ENCODE results near the gene CREG1. TPM values are rescaled to one million over a fixed set of nuclear protein-coding genes. Genes with fewer than 3 reads are reported as not detected.

CREG1 gene
- total RNA-seq, 8 experiments from 2014 or later: 22.1 to 377 (median 44.7) TPM

DNA sequence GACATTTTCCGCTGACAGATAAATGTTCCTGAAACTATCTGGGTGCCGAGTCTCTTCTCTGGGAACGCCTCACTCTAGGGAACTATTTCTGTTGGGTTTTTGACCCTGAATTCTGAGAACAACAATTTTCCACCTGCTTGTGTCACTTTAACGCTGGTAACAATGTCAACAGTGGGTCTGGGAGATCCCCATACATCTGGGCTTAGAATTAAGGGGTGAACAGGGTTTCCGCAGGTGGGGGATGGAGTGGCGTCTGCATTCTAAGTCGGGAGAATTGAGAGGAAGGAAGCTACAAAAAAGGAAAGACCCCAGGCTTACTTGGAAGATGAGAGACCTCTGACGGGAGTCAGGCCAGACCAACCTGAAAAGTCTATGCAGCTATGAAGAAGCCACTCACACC lies 44.0 kb downstream of the CREG1 start:
- in situ Hi-C loops (cut with MboI; ENCODE audit: low pct_unique_long_range_greater_than_20kb in 2 of 9, low sequenced_read_pairs in 9 of 9, unreplicated experiment in 9 of 9): no loop called here
- WGBS, 10 experiments: 59 to 100% (median 90%) methylated on average over 1 to 8 of the region's 8 CpGs; no CpG with 5 or more reads in 1 of the 10 experiments
- no peak for ATAC-seq (replicated peaks in 6 of 8)
- no peak overlapping the region for H3K27ac ChIP-seq
- H3K4me1 ChIP-seq (replicated peaks in 1 of 2): peaks cover 13 to 21% of the 10 kb centered on the region in 2 donors
- H3K4me3 ChIP-seq: no peak overlapping the region

DNA sequence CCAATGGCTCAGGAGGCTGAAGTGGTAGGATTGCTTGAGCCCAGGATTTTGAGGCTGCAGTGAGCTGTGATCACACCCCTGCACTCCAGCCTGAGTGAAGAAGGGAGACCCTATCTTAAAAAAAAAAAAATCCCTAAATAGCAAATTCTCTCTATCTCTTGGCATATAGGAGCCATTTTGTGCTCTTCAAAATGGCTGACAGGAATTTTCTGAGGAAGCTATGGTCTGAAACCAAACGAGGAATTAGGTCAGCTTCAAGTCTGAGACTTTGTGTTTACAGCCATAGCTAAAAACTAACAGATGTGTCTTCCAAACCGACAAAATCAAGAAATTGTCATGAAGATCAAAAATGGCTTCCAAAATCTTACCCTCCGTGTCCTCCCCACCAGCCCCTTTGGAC lies 45.8 kb downstream of the CREG1 start:
- in situ Hi-C loops (cut with MboI; ENCODE audit: low pct_unique_long_range_greater_than_20kb in 2 of 9, low sequenced_read_pairs in 9 of 9, unreplicated experiment in 9 of 9): no loop called here
- WGBS, 10 experiments: 40 to 100% (median 90%) methylated on average over 1 to 3 of the region's 3 CpGs
- ATAC-seq (replicated peaks in 6 of 8): no peak
- Histone ChIP-seq H3K27ac (no peak overlapping the region), H3K4me3 (no peak overlapping the region), H3K4me1 (replicated peaks in 1 of 2) (peaks cover 26 to 40% of the 10 kb centered on the region in 2 donors)

DNA sequence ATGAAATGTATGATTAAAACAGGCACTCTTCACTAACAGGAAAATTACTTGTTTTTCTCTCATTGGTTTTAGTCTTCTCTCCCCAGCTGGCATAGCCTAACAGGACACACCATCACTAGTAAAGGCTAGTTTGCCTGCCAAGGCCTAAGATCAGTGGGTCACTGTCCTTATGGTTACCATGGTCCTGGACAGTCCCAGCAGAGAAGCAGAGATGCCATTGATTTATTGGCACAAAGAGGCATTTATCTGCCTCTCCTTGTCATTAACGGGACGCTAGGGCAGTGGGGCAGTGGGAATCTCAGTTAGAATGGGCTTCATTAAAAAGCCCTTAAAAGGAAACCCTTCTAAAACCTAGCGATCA lies 49.1 kb downstream of the CREG1 start:
- Histone ChIP-seq H3K4me1 (replicated peaks in 1 of 2) (peaks cover 18 to 52% of the 10 kb centered on the region in 2 donors), H3K4me3 (no peak overlapping the region), H3K27ac (no peak overlapping the region)
- in situ Hi-C loops (cut with MboI; ENCODE audit: low pct_unique_long_range_greater_than_20kb in 2 of 9, low sequenced_read_pairs in 9 of 9, unreplicated experiment in 9 of 9): no loop called here
- WGBS, 10 experiments: 15 to 50% (median 40%) methylated on average over 1 to 3 of the region's 3 CpGs; no CpG with 5 or more reads in 2 of the 10 experiments
- peak in 5 of 8 experiments; percentile 36 to 65 (median 61) for ATAC-seq (replicated peaks in 6 of 8)

- ATAC-seq (replicated peaks in 6 of 8): peak in 6 of 8 experiments; percentile 15 to 81 (median 58)
- 4 to 100% (median 73%) methylated on average over 1 to 13 of the region's 14 CpGs for WGBS, 10 experiments
- peaks cover 18 to 58% of the 10 kb centered on the region in 2 donors for H3K4me1 ChIP-seq (replicated peaks in 1 of 2)
- in situ Hi-C loops (cut with MboI; ENCODE audit: low pct_unique_long_range_greater_than_20kb in 2 of 9, low sequenced_read_pairs in 9 of 9, unreplicated experiment in 9 of 9): no loop called here
- H3K4me3 ChIP-seq: no peak overlapping the region
- H3K27ac ChIP-seq: no peak overlapping the region
These were observed 49.7 kb downstream of the CREG1 start for GRCh38 chr1:167503626-167504466.

GRCh38 chr1:167502719-167503462 lies 50.7 kb downstream of the CREG1 start:
- 0 to 100% (median 30%) methylated on average over 1 to 4 of the region's 4 CpGs; no CpG with 5 or more reads in 1 of the 10 experiments for WGBS, 10 experiments

DNA sequence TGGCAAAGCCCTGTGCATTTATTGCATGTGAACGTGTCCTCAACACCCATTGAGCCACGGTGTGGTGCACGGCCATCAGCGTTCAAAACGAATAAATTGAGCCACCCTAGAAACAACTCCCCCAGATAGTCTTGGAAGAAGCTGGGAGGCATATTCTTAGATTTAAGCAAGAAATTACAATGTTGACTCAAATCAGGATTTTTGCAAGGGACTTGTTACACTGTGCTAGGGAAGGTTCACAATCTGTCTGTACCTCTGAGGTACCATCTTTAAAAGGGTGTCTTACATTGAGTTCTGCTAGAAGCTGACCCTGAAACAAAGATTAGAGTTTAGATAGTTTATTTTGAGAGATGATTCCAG lies 51.4 kb downstream of the CREG1 start:
- no peak for ATAC-seq (replicated peaks in 6 of 8)
- Histone ChIP-seq H3K27ac (no peak overlapping the region), H3K4me1 (replicated peaks in 1 of 2) (peaks cover 18 to 63% of the 10 kb centered on the region in 2 donors), H3K4me3 (no peak overlapping the region)
- in situ Hi-C loops (cut with MboI; ENCODE audit: low pct_unique_long_range_greater_than_20kb in 2 of 9, low sequenced_read_pairs in 9 of 9, unreplicated experiment in 9 of 9): no loop called here
- 17 to 100% (median 74%) methylated on average over 1 to 5 of the region's 5 CpGs; no CpG with 5 or more reads in 5 of the 10 experiments for whole genome bisulfite sequencing, 10 experiments

More at GRCh38 chr1:167502719-167503462, 50.7 kb downstream of the CREG1 start:
- ATAC-seq (replicated peaks in 6 of 8): peak in 6 of 8 experiments; percentile 30 to 72 (median 50)
- Histone ChIP-seq H3K4me3 (no peak overlapping the region), H3K4me1 (replicated peaks in 1 of 2) (peaks cover 18 to 62% of the 10 kb centered on the region in 2 donors), H3K27ac (no peak overlapping the region)
- in situ Hi-C loops (cut with MboI; ENCODE audit: low pct_unique_long_range_greater_than_20kb in 2 of 9, low sequenced_read_pairs in 9 of 9, unreplicated experiment in 9 of 9): no loop called here

DNA sequence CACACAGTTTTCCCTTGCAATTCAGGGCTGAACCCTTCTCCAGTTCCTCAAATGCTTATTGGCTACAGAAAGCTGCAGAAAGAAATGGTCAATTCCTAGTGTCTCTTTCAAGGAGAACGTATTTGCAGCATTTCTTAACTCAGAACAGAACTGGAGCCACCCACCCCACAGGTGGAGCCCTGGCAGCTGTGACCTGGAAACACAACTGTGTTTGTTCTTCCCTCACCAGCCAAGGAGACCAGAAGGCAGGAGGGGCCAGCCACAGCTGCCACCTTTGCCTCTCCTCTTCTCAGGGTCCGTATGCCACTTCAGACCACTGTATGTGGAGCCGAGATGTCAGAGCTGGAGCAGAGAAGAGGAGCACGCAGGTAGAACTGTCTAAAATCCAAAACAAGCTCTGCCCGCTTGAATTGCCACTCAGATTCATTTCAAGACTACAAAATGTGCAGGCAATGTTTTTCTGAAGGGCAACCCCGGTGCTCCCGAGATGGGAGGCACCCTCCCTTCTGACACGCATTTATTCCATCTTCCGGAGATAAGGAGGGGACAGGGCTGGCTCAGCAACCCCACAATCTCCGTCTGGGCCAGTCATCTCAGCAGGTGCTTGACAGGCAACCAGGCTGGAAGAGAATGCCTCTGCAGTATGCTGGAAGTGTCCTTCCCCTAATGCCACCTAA lies 51.9 kb downstream of the CREG1 start:
- 0 to 92% (median 64%) methylated on average over 1 to 10 of the region's 10 CpGs; no CpG with 5 or more reads in 2 of the 10 experiments for WGBS, 10 experiments
- in situ Hi-C loops (cut with MboI; ENCODE audit: low pct_unique_long_range_greater_than_20kb in 2 of 9, low sequenced_read_pairs in 9 of 9, unreplicated experiment in 9 of 9): no loop called here

DNA sequence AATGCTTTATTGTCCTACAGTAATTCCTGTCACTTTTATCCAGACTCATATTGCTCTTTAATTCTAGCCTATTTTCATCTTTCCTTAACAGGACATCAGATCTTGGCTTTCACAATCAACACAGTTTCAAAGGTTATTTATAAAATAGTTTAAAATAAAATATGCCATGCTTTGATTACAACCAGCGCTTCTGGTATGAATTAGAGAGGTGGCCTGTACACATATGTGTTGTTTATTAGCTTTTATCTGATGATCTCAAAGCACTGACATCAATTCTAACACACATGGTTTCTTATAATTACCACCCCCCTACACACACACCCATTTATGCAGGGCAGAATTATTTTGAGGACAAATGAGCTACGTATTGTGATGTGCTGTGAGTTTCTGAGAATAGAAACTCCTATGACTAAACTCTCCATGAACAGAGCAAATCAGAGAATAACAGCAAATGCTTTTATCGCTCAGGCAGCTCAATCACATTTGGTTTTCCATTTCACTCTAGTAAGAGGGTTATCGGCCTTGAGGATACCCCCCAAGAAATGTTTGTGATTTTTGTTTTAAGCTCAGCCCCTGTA lies 53.2 kb downstream of the CREG1 start:
- no peak overlapping the region for H3K27ac ChIP-seq
- in situ Hi-C loops (cut with MboI; ENCODE audit: low pct_unique_long_range_greater_than_20kb in 2 of 9, low sequenced_read_pairs in 9 of 9, unreplicated experiment in 9 of 9): no loop called here
- WGBS, 10 experiments: 0 to 100% (median 85%) methylated on average over 1 to 4 of the region's 4 CpGs
- peaks cover 18 to 70% of the 10 kb centered on the region in 2 donors for H3K4me1 ChIP-seq (replicated peaks in 1 of 2)
- no peak overlapping the region for H3K4me3 ChIP-seq
- peak in 3 of 8 experiments; percentile 4 to 47 (median 37) for ATAC-seq (replicated peaks in 6 of 8)

More for the DNA sequence above, 51.9 kb downstream of the CREG1 start:
- peaks cover 18 to 69% of the 10 kb centered on the region in 2 donors for H3K4me1 ChIP-seq (replicated peaks in 1 of 2)
- H3K27ac ChIP-seq: no peak overlapping the region
- no peak overlapping the region for H3K4me3 ChIP-seq
- ATAC-seq (replicated peaks in 6 of 8): no peak

GRCh38 chr1:167499664-167500101 lies 53.9 kb downstream of the CREG1 start:
- no peak overlapping the region for H3K27ac ChIP-seq
- peaks cover 14 to 64% of the 10 kb centered on the region in 2 donors for H3K4me1 ChIP-seq (replicated peaks in 1 of 2)
- WGBS, 10 experiments: 0 to 100% (median 69%) methylated on average over 1 to 3 of the region's 3 CpGs
- no peak overlapping the region for H3K4me3 ChIP-seq
- in situ Hi-C loops (cut with MboI; ENCODE audit: low pct_unique_long_range_greater_than_20kb in 2 of 9, low sequenced_read_pairs in 9 of 9, unreplicated experiment in 9 of 9): no loop called here
- ATAC-seq (replicated peaks in 6 of 8): peak in 3 of 8 experiments; percentile 9 to 16 (median 12)

- Histone ChIP-seq H3K4me3 (no peak overlapping the region), H3K27ac (no peak overlapping the region), H3K4me1 (replicated peaks in 1 of 2) (peaks cover 8 to 58% of the 10 kb centered on the region in 2 donors)
- no peak for ATAC-seq (replicated peaks in 6 of 8)
- in situ Hi-C loops (cut with MboI; ENCODE audit: low pct_unique_long_range_greater_than_20kb in 2 of 9, low sequenced_read_pairs in 9 of 9, unreplicated experiment in 9 of 9): no loop called here
- 0 to 80% (median 50%) methylated on average over 1 to 3 of the region's 4 CpGs; no CpG with 5 or more reads in 1 of the 10 experiments for WGBS, 10 experiments
These were observed 54.5 kb downstream of the CREG1 start for GRCh38 chr1:167499106-167499505.

GRCh38 chr1:167496797-167497619 lies 56.6 kb downstream of the CREG1 start:
- 60 to 91% (median 85%) methylated on average over 2 to 11 of the region's 11 CpGs for WGBS, 10 experiments
- Histone ChIP-seq H3K4me1 (replicated peaks in 1 of 2) (peaks cover 6 to 43% of the 10 kb centered on the region in 2 donors), H3K4me3 (no peak overlapping the region), H3K27ac (no peak overlapping the region)
- peak in 4 of 8 experiments; percentile 18 to 71 (median 50) for ATAC-seq (replicated peaks in 6 of 8)
- in situ Hi-C loops (cut with MboI; ENCODE audit: low pct_unique_long_range_greater_than_20kb in 2 of 9, low sequenced_read_pairs in 9 of 9, unreplicated experiment in 9 of 9): no loop called here

DNA sequence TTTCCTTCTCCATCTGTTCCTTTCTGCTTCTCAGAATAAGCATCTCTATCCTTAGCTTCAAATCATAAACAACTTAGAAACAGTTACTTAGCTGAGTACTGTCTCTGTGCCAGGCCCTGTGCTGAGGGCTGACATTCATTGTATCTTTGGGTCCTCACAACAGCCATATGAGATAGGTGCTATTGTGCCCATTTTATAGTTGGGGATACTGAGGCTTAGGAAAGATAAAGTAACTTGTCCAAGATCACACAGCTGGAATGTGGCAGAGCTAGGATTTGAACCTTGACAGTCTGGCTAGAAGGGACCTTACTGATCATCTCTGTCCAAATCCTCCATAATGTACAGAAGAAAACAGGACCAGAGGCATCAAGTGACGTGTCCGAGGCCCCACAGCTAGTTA lies 60.2 kb downstream of the CREG1 start:
- WGBS, 10 experiments: 96 to 100% (median 100%) methylated on average over 2 of the region's 2 CpGs; no CpG with 5 or more reads in 6 of the 10 experiments
- H3K27ac ChIP-seq: no peak overlapping the region
- H3K4me3 ChIP-seq: no peak overlapping the region
- ATAC-seq (replicated peaks in 6 of 8): no peak
- H3K4me1 ChIP-seq (replicated peaks in 1 of 2): peaks cover 26 to 36% of the 10 kb centered on the region in 2 donors
- in situ Hi-C loops (cut with MboI; ENCODE audit: low pct_unique_long_range_greater_than_20kb in 2 of 9, low sequenced_read_pairs in 9 of 9, unreplicated experiment in 9 of 9): no loop called here
